ENCODE measurements around the gene PIAS3. TPM values are rescaled to one million over a fixed set of nuclear protein-coding genes. Genes with fewer than 3 reads are reported as not detected.

The PIAS3 gene
- total RNA-seq, 2 donors from 2014 or later: 11.4 to 18.0 TPM

GRCh38 chr1:145857170-145857569, 1.7 kb downstream of the PIAS3 start:
- Histone ChIP-seq H3K36me3 (peaks cover 45% of the 10 kb centered on the region), H3K4me1 (peaks cover 0 to 19% of the 10 kb centered on the region in 2 donors), H3K27ac (no peak overlapping the region), H3K9me3 (no peaks in the 10 kb centered on the region), H3K27me3 (no peaks in the 10 kb centered on the region), H3K4me3 (no peak overlapping the region)
- no peak for DNase-seq (ENCODE audit: low spot score)
- TF ChIP-seq, protein P1, sequence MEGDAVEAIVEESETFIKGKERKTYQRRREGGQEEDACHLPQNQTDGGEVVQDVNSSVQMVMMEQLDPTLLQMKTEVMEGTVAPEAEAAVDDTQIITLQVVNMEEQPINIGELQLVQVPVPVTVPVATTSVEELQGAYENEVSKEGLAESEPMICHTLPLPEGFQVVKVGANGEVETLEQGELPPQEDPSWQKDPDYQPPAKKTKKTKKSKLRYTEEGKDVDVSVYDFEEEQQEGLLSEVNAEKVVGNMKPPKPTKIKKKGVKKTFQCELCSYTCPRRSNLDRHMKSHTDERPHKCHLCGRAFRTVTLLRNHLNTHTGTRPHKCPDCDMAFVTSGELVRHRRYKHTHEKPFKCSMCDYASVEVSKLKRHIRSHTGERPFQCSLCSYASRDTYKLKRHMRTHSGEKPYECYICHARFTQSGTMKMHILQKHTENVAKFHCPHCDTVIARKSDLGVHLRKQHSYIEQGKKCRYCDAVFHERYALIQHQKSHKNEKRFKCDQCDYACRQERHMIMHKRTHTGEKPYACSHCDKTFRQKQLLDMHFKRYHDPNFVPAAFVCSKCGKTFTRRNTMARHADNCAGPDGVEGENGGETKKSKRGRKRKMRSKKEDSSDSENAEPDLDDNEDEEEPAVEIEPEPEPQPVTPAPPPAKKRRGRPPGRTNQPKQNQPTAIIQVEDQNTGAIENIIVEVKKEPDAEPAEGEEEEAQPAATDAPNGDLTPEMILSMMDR (IDR thresholded peaks at IDR 0.05): no peak

- no peak for DNase-seq (ENCODE audit: low spot score)
- Histone ChIP-seq H3K4me1 (peaks cover 0 to 19% of the 10 kb centered on the region in 2 donors), H3K27ac (no peak overlapping the region), H3K9me3 (no peaks in the 10 kb centered on the region), H3K36me3 (peaks cover 59% of the 10 kb centered on the region), H3K27me3 (no peaks in the 10 kb centered on the region), H3K4me3 (no peak overlapping the region)
- TF ChIP-seq, protein P1 (IDR thresholded peaks at IDR 0.05): no peak
Measured at GRCh38 chr1:145855426-145855948, 3.4 kb downstream of the PIAS3 start.

DNA sequence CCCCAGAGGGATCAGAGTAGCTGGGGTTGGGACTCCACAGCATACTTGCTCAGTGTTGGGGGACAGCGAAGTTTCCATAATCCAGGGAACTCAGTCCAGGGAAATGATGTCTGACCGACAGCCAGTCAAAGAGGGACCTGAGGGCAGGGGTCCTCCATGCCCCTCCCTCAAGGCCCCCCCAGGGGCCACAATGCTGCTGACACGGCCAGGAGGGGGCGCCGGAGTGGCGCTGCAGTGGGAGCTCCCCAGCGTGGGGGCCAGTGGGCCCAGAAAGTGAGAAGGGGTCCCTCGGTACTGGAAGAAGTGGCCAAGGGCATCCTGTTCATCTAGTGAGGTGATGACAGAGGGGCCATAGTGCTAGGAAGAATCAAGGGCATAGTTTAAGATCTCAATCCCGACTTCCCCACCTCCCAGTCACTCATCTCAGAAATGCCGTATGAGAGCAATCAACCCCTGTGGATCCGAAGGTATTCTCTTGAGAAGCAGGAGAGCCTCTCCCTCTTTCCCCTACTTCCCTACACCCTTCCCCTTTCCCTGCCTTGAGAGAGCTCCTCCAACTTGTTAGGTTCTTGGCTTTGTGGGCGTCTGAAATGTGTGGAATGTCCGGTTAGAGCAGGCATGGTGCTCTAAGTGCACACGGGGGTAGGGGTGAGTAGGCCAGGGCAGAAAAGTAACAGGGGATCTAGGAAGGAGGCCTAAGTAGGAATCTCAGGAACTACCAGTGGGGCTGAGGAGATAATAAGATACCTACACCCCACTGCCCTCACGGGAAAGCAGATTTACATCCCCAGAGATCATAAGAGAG, 9.3 kb downstream of the PIAS3 start:
- H3K36me3 ChIP-seq: peaks cover 61% of the 10 kb centered on the region
- H3K27me3 ChIP-seq: no peaks in the 10 kb centered on the region
- H3K27ac ChIP-seq: no peak overlapping the region
- no peak overlapping the region for H3K4me3 ChIP-seq
- no peak for DNase-seq (ENCODE audit: low spot score)
- peaks cover 0 to 13% of the 10 kb centered on the region in 2 donors for H3K4me1 ChIP-seq
- TF ChIP-seq, protein P1 (IDR thresholded peaks at IDR 0.05): peak in 1 of 2 donors; percentile 18
- no peaks in the 10 kb centered on the region for H3K9me3 ChIP-seq

DNA sequence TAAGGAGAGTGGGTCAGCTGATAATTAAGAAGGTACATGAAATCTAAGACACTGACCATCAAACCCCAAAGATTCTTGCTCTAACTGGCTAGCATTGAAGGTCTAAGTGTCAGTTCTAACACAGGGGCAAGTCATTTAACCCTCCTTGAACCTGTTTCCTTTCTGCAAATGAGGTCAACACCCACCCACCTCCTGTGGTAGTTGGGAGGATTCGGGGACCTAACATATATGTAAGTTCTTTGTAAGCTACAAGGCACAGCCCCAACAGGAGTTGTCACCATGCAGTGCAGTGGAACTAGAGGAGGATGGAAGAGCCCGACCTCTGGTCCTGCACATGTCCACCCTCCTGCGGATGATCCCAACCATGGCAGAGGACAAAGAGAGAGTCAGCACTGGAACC, 11.1 kb downstream of the PIAS3 start:
- Histone ChIP-seq H3K9me3 (no peaks in the 10 kb centered on the region), H3K36me3 (peaks cover 50% of the 10 kb centered on the region), H3K27me3 (no peaks in the 10 kb centered on the region), H3K27ac (no peak overlapping the region), H3K4me1 (peaks cover 0 to 14% of the 10 kb centered on the region in 2 donors), H3K4me3 (no peak overlapping the region)
- no peak for DNase-seq (ENCODE audit: low spot score)
- TF ChIP-seq, protein P1 (IDR thresholded peaks at IDR 0.05): no peak

- Histone ChIP-seq H3K27me3 (no peaks in the 10 kb centered on the region), H3K4me1 (peaks cover 0 to 14% of the 10 kb centered on the region in 2 donors), H3K36me3 (peaks cover 52% of the 10 kb centered on the region), H3K9me3 (no peaks in the 10 kb centered on the region), H3K4me3 (peak overlapping the region; percentile 52 to 59), H3K27ac (peak overlapping the region; percentile 76 to 82)
- DNase-seq (ENCODE audit: low spot score): no peak
- TF ChIP-seq, protein P1 (IDR thresholded peaks at IDR 0.05): peak; percentile 23 to 57
Measured at GRCh38 chr1:145846201-145846612, 12.7 kb downstream of the PIAS3 start.

All from right atrium auricular region (tissue), 2 donors.